HG03064 (cell line): Measurements from ENCODE around the gene EIF1B.
"Not testable (repeated sequence)": the region's sequence is repeated elsewhere in the genome, so short reads cannot be mapped to it uniquely, and the experiment has no call there.

Experiments
- ATAC-seq: cut with Tn5 transposase; IDR thresholded peaks from one replicate; pipeline ENCODE4 v1.9.1; 2021; ENCODE audit warnings: low read depth; ENCODE audit not compliant: unreplicated experiment

EIF1B gene

GRCh38 chr3:40309418-40309924, at the start of gene EIF1B:
EIF1B (plus strand) TSS chr3:40309707; CDS start chr3:40309942, 235 bp downstream.
- peak; percentile 87 for ATAC-seq

- ATAC-seq, result no peak
Measured at GRCh38 chr3:40262331-40262730, 47.2 kb upstream of the EIF1B start.

DNA sequence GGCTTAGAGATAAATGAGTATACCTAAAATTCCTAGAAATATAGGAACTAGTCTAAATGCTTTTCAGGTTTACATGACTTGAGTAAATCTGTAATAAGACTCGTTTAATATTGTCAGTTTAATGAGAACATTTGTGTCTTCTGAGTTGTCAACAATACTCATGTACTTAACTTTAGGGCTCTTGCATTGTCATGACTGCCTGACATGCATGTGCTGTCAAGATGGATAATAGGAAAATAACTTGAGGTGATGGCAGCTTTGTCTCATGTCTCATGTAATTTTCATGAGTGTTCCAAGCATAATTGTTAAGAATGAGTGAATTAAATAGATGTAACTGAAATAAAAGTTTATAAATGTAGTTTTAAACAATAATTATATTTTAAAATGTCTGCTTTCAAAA, 45.1 kb upstream of the EIF1B start:
- no peak for ATAC-seq

DNA sequence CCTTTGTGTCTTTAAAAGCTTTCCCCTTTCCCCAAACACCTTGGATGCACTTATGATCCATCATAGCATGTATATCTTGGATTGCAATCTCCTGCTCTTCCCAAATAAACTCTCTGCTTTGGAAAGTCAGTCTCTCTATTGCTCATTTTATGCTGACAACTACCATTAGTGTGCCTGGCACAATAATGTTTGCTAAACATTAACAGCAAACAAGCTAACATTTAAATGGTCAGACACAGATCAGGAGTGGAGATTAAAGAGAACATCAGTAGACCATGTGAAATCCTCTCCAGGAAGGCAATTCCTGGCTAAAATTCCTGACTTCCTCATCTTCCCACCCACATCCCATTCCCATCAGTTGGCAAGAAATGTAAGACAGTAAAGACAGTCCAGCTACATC, 44.3 kb upstream of the EIF1B start:
- no peak for ATAC-seq

DNA sequence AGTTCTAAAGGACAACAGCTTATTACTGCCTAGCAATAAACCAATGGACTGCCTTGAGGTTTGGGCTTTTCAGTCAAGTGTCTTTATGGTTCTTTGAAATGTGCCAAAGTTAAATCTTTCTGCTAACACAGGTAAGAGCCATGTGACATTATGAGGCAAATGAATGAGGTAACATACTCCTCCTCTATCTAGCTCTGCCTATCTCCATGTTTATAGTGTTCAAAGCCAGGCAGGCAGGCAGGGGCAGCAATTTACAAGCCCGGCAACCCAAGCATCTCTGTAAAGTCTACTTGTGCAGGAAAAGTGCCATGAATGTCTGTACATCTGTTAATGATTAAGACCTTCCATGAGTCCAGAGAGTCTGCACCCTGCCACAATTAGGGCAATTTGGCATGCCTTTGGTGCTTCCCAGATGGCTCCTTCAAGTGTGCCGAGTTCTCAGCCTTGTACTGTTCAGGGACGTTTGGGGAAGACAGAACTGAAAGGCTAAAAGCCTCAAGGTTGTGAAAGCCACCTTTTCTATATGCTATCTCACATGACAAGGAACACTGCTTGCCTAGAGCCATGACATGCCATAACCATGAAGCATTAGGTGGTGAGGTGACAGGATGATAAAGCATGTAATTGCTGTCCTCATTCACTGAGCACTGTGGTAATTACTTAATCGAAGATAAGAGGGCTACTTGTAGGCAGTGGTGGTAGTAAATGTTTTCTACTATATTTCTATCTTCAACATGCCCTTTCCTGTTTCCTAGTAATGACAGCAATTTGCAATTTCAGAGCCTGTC, 41.4 kb upstream of the EIF1B start:
- no peak for ATAC-seq

GRCh38 chr3:40268802-40269524, 40.5 kb upstream of the EIF1B start:
- no peak for ATAC-seq

DNA sequence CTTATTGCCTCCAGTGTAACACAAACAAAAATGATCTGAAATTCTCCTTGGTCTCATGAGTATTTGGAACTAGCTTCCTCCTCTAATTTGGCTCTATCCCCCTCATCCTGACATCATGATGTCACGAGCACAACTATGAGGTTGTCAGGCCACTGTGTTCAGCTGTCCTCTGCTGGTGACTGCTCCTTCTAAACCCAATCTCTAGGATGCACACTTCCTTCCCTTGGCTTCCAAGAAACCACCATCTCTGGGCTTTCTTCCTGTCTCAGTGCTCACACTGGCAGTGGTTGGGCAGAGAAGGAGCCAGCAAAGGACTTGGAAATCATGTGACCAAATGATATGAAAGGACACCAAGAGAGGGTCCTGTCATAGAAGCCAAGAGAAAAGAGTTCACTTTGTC, 30.7 kb upstream of the EIF1B start:
- no peak for ATAC-seq

DNA sequence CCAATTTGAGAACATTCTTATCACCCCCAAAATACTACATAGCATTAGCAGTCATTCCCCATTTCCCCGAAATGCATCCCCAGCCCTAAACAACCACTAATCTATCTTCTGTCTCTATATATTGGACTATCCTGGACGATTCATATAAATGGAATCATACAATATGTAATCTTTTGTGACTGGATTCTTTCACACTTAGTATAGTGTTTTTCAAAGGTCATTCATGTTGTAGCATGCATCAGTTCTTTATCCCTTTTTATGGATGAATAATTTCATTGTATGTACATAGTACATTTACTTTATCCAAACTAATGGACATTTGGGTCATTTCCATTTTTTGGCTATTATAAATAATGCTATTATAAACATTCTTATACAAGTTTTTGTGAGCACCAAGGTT, 27.5 kb upstream of the EIF1B start:
- ATAC-seq, result no peak

DNA sequence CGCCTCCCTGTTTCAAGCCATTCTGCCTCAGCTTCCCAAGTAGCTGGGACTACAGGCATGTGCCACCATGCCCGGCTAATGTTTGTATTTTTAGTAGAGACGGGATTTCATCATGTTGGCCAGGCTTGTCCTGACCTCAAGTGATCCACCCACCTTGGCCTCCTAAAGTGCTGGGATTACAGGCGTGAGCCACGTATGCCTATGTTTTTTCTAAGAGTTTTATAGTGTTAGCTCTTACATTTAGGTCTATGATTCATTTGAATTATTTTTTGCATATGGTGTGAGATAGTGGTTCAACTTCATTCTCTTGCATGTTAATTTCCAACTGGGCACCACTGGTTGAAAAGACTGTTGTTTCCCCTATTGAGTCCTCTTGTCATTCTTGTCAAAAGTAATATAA, 26.4 kb upstream of the EIF1B start:
- ATAC-seq, result not testable (repeated sequence)

GRCh38 chr3:40287248-40287647, 22.3 kb upstream of the EIF1B start:
- no peak for ATAC-seq

DNA sequence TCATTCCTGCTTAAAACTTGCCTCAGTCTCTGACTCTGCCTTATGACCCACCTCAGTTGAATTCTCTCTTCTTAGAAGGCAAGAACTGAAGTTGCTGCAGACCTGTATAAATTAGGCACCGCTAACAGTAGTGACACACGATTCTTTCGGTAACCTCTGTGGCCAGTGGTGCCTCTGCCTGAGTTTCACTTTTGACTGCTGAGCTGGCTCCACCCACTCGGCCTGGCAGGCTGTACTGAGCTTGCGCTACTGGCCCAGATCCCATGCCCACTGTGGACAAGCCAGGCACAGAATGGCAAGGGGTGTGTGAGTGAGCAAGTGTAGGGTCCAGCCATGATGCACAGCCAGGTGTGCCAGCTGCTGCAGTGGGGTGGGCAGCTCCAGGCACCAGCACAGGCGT, 19.1 kb upstream of the EIF1B start:
- ATAC-seq, result no peak

- no peak for ATAC-seq
Measured at GRCh38 chr3:40291471-40291870, 18.0 kb upstream of the EIF1B start.

DNA sequence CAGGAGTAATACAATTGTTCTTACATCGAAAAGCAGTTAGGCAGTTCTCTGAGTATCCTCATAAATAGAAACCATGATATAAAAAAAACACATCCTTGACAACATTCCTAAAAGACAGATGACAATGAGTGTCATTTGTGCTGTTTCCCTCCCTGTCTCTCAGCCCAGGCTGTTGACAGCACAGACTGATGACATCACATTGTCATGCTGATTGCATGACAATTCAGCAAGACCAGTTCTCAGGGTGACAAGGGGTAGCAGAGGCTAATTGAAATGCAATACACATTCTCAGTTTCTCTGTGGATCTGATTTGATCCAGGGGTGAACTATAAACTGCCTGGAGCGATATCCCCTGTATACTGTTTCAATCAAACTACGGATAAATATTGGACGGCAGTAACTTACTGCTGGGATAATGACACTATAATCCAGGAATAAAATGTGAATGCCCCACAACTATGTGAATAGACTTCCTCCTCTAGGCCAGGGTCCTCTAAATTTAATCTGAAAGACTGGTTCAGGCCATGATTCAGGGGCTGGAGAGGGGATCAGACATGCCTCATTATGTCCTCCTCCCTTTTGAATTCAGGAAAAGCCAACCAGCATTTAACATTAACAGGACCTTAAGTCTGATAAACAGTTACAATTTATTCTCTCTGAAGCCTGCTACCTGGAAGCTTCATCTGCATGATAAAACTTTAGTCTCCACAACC, 16.7 kb upstream of the EIF1B start:
- ATAC-seq, result no peak

DNA sequence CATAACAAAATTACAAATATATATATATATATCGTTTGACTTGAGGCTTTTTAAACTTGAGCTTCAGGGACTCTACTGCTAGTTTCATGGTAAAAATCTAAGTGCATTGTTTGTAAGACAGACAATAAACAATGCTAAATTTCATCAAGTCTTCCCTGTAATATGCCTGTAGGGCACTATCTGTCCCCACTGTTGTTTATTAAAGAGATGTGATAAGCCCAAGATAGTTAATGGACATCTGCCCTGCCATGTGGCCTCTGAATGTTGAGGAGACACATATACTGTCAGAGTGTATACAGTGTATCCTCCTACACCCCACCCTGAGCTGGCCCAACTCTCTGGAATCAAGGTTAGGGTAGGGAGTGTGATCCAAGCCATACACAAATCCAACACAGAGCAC, 15.1 kb upstream of the EIF1B start:
- ATAC-seq, result no peak

GRCh38 chr3:40298075-40298474, 11.4 kb upstream of the EIF1B start:
- no peak for ATAC-seq

DNA sequence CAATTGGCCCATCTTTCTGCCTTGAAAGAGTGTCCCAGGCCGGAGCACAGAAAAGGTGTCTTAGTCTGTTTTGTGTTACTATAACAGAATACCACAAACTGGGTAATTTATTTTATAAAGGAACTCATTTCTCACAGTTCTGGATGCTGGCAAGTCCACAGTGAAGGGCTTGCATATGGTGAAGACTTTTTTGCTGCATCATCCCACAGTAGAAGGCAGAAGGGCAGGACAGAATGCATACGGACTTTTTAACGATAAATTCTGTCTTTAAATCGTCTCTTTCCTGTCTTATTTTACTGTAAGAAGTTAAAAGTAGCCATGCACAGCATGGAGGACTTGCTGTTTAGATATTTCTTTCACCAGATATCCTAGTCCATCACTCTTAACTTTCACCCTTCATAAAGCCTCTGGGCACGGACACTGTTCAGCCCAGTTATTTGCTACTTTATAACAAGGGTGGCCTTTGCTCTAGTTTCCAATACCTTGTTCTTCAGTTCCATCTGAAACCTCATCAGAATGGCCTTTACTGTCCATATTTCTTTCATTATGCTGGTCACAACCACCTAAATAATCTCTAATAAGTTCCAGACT, 10.3 kb upstream of the EIF1B start:
- no peak for ATAC-seq

DNA sequence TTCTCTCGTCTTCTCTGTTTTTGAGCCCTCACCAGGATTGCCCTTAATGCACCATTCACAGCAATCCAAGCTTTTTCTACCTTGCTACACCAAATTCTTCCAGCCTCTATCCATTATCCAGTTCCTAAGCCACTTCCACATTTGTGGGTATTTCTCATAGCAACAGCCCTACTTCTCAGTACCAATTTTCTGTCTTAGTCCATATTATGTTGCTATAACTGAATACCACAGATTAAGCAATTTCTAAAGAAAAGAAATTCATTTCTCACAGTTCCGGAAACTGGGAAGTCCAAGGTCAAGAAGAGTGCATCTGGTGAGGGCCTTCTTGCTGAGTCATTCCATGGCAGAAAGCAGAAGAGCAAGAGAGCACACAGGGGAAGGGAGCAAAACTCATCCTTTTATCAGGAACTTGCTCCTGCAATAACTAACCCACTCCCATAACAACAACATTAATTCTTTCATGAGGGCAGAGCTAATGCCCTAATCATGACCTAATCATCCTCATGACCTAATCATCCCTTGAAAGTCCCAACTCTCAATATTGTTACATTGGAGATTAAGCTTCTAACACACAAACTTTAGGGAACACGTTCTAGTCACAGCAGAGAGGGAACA, 9.7 kb upstream of the EIF1B start:
- ATAC-seq, result no peak

DNA sequence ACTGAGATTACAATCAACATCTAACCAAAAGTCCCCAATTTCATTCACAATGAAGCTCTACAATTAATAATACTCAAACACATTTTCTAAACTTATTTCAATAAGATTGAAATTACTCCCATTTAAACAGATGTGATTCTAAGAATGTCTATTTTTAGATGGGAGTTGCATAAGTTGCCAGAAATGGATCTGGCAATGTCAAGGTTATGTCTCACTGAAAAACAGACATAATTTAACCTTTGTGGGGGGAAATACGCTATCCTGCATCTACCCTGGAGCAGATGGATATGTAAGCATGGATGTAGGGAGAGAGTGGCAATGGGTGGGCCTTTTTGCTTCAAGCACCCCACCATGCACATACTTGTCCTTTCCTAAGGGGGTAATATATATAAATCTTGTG, 6.7 kb upstream of the EIF1B start:
- no peak for ATAC-seq

- ATAC-seq, result no peak
Measured at GRCh38 chr3:40304352-40304751, 5.2 kb upstream of the EIF1B start.

- no peak for ATAC-seq
Measured at GRCh38 chr3:40306336-40306735, 3.2 kb upstream of the EIF1B start.
